Ureter (tissue), 1 donor: ENCODE measurements around the gene TBL1XR1. TPM values are rescaled to one million over a fixed set of nuclear protein-coding genes. Genes with fewer than 3 reads are reported as not detected.
"Not testable (repeated sequence)": the region's sequence is repeated elsewhere in the genome, so short reads cannot be mapped to it uniquely, and the experiment has no call there.

Experiments used
- DNase-seq: peaks from one replicate; pipeline ENCODE4 v3.0.0-alpha.2; 2020; ENCODE audit warnings: low spot score
- total RNA-seq: library from RNA; stranded (reverse); gene quantifications from one replicate; pipeline ENCODE4 v1.2.4, GENCODE V29; 2023
- donor health status: DM: yes; HTN: yes; CAD: no.

TBL1XR1 gene
- total RNA-seq, 1 donor from 2014 or later: 181 TPM

DNA sequence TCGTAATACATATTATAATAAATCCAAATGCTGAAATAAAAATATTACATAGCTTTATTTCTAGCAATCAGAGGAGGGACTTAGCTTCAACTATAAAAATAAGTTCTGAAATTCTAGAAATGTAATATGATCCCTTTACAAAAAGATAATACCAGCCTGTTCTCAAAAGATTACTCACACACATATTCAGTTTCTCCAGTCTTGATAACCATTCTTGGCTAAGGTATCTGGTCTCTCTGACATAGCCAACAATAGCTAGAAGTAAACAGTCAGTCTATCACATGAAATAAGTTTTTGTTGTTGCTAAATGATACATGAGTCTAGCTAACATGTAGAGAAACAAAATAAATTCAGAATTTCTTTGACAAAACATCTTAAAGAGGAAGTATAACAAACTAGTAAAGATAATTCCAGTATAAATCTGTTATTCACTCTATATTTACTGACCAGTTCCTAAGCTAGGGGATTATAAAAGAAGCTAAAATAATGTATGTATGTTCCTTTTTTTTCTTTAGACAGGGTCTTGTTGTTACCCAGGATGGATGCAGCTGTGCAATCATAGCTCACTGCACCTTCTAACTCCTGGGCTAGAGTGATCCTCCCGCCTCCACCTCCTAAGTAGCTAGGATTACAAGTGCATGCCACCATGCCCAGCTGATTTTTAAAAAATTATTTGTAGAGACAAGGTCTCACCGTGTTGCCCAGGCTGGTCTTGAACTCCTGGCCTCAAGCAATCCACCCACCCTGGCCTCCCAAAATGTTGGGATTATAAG is 170.6 kb downstream of the TBL1XR1 start:
- no peak for DNase-seq

DNA sequence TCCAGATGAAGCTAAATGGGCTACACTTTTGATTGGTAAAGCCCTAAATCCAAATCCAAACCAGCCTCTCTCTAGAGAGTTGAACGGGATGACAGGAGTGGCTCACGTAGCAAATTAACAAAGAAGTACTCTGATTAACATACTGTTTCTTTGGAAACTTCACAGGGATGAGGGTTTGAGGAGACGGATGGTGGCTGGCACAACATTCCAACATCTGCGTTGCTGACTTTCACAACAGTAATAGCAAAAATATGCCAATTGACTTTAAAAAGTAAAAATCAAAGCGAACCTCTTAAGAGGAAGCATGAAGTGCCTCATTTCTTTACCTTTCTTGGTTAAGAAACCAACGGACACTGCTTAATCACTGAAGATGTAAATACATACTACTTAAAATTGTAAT is 181.4 kb downstream of the TBL1XR1 start:
- no peak for DNase-seq

DNA sequence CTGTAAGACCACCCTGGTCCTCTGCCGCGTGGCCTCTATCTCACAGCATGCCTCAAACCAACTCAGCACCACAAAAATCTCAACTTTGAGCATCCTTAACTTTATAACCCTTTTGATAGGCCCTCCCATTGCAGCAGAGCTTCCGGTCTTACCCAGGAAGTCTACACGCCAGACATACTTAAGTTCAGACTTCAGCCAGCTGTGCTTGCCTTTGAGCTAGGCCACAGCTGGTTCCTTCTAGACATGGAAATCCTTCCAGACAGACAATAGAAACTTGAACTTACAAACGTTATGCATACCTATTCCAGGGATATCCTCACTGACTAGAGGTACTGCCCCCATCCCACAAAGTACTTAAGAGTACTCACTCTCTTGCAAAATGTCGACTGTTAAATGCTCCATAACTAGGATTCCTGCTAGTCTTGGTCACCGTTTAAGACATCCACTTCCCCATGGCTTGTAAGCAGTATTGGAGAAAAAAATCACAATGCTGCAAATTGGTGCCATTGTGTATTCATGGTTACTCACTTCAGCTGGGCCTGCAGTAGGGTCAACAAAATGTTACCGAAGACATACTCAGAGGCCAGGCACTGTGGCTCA is 183.5 kb downstream of the TBL1XR1 start:
- DNase-seq: no peak

DNA sequence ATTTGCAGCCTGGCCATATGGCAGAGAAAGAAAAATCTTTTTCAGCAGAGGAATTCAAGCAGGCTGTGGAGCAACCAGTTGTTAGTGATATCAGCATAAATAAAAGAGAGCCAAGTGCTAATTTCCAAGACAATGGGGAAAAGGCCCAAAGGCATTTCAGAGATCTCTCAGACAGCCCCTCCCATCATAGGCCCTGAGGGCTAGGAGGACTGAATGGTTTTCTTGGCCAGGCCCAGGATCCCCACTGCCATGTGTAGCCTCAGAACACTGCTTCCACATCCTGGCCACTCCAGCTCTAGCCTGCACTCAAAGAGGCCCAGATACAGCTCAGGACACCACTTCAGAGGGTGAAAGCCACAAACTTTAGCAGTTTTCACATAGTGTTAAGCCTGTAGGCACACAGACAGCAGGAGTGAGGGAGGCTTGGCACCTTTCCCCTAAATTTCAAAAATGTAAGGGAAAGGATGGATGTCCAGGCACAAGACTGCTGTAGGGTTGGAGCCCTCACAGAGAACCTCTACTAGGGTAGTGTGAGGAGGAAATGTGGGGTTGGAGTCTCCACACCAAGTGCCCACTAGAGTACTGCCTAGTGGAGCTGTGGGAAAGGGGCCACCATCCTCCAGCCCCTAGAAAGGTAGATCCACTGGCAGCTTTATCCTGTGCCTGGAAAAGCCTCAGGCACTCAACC is 191.4 kb downstream of the TBL1XR1 start:
- DNase-seq: no peak

DNA sequence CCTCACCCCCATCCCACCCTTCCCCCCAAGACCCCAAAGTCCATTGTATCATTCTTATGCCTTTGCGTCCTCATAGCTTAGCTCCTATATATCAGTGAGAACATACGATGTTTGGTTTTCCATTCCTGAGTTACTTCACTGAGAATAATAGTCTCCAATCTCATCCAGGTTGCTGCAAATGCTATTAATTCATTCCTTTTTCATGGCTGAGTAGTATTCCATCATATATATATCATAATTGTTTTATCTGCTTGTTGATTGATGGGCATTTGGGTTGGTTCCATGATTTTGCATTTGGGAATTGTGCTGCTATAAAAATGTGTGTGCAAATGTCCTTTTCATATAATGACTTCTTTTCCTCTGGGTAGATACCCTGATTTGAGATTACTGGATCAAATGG is 197.1 kb downstream of the TBL1XR1 start:
- not testable (repeated sequence) for DNase-seq

DNA sequence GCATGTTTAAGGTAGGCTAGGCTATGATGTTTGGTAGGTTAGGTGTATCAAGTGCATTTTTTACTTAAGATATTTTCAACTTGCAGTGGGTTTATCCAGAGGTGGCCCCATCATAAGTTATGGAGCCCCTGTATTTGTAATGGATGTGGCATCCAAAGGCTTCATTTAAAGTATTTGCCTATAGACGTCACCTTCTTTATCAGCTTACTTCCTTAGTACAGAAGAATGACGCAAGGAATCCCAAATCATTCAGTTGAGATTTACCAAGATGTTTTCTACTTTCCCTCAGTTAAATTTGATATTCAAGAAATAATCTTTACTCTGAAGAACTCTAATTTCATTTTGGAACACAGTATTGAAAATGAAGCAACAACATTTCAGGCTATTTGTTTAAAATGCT is 201.3 kb downstream of the TBL1XR1 start:
- no peak for DNase-seq

DNA sequence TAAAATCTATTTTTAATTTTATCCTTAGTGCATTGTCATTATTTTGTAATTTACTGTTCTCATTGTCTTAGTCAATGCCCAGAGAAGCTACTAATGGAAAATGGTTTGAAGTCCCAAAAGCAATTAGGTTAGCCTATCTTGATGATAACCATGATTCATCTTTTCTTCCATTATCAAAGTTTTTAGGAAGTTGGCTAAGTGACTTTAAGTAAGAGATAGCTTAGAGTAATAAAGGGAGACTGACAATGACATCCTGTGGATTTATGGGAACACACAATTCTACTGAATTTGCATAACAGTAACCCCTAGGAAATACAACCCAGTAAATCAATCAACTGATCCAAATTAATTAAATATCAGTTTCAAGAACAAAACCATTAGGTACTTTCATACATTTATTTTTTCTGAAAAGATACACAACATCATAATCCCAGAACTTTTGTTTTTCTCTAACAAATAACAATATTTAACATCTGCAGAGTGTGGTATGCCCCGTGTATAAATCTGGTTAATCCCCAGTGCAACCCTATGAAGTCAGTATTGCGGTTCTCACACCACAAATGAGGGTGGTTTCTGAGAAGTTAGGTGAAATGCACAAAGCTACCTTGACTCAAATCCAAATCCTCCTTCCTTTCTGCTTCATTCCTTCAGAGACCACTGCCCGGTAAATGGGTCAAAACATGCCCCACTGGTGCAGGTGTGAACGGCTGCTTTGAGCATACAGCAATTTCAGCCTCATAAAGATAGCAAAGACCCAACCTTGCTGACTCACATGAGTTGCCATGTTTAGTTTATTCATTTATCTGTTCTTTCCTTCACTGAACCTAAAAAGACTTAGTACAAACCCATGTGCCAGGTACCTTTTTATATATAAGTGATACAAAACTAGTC is 202.1 kb downstream of the TBL1XR1 start:
- DNase-seq: no peak

DNA sequence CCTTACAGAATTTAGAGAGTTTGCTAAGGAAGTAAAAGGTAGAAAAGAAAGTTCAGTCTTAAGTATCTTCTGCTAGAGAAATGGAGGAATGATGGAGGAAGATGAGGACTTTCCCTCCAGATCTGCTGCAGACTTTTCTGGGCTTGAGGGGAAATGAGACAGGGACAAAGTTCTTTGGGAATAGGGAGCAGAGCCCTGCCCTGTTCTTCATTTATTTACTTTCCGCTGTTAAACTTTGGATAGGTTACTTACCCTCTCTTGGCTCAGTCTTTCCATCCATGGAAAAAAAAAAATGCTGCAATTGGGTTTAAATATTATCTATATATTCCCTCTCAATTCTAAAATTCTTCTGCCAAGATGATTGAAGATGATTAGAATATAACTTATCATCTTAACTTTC is 202.9 kb downstream of the TBL1XR1 start:
- DNase-seq: no peak

DNA sequence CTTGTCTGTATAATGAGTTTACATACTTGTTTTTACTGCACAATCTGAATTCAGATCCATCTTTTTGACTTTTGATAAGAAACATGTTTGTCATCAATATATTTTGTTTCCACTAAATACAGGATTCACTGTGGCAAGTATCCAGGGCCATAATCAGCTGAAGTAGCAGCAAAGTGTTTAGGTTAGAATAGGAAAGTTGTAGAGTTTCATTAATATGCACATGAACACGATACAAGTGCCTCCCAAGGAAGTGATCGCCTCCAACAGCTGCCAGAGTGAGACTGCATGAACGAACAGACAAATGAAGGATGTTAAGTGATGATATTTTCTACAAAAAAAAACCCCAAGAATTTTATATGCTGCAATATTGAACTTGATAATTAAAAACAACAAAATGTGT is 204.3 kb downstream of the TBL1XR1 start:
- no peak for DNase-seq

DNA sequence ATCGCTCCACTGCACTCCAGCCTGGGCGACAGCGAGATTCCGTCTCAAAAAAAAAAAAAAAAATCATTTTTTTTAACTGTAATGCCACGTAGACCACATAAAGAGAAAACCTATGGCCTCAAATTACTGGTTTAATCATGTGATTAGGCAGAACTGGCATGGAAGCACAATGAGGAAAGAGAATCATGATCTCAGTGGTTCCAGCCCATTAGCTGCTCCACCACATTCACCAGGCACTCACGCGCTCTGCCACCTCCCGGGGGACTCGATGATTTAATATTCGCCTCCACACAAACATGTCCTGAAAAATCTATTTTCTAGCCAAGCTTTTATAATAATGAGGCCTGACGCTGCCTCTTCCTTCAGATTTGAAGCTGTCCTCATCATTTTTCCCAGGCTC is 204.7 kb downstream of the TBL1XR1 start:
- DNase-seq: no peak

DNA sequence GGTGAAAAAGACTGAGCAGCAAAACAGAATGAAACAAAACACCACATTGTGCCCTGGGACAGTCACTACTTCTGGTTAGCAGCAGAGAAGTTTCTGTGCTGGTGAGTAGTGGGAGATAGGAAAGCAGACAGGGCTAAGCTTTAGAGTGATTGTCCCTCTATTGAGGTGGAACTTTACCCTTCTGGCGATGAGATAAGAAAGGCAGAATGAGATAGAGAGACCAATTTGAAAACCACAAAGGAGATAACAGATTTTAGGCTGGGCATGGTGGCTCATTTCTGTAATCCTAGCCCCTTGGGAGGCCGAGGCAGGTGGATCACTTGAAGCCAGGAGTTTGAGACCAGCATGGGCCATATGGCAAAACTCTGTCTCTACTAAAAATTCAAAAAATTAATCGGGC is 208.5 kb downstream of the TBL1XR1 start:
- DNase-seq: no peak

DNA sequence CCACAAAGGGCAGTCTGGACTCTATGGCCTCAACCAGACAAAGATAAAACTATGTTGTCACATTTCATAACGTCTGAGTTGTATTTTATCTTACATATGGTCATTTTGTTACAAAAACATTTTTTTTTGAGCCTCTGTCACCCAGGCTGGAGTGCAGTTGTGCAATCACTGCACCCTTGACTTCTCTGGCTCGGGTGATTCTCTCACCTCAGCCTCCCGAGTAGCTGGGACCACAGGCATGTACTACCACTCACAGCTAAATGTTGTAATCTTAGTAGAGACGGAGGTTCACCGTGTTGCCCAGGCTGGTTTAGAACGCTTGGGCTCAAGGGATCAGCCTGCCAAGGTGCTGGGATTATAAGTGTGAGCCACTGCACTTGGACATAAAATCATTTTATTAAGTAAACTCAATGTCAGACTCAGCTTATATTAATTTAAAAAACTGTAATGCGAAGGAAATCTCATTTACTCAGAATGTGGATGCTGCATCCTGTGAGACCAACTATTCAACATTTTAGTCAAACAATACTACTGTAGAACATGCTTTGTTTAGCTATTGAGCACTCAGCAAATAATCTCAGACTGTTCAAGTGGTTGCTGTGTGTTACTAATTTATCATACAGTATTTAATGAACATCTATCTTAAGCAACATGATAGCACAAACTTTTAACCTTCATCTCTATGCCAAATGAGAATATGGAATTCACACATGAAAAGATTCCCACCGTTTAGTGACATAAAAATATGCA is 209.2 kb downstream of the TBL1XR1 start:
- DNase-seq: no peak

DNA sequence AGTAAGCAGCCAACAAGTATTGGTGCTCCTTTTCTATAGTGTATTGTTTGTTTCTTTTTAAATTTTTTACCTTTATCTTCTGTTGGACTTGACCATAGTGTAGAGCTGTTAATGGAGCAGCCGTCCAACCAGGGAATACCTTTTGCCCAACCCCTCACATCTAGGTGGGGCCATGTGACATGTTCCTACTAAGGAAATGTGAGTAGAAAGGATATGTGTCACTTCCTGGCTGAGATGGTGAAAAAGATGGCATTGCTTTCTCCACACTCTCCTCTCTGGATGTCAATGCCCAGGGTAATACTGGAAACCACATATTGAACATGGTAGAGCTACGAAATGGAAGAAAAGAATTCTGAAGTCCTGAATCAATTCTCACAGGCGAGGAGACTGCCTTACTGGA is 218.8 kb downstream of the TBL1XR1 start:
- no peak for DNase-seq

DNA sequence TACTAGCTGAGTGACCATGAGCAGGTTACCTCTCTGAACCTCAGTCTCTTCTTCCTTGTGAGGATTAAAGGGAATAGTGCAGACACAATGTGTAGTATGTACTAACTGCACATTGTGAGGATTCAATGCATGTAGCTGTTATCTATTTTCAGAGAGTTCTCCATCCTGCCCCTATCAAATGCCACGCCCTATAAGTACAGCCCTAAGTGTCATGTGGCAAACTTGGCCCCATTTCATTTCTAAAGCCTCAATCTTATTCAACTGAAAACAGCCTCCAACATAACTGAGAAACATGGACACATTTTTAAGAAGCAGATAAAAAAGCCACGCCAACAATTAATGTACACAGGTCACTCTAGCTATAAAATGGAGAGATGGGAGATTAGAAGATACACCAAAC is 220.0 kb downstream of the TBL1XR1 start:
- no peak for DNase-seq

DNA sequence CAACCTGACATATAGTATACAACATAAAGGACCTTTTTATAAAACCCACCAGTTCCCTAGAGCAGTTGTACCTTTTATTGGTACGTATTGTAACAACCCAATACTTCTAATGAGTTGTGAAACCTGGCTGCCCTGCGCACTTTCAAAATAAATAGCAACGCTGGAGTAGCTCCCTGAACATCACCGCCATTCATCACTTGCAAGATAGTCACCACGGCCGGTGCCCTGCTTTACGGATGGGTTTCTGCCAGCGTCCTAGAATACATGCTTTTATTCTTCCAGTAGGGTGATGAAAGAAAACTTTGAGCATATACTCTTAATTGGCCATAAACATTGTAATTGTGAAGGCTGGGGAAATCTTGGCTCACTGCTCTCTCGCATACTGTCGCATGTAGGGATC is 220.7 kb downstream of the TBL1XR1 start:
- no peak for DNase-seq

DNA sequence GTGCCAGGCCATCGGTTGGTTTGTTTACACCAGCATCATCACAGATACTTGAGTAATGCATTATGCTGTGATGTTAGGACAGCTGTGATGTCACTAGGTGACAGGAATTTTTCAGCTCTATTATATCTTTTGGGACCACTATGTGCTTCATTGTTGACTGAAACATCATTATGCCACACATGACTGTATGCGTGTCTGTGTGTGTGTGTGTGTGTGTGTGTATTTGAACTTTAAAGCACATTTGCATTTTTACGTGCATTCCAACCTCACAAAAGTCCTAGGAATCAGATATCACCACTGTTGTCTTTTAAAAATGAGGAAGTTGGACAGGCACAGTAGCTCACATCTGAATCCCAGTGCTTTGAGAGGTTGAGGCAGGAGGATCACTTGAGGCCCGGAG is 223.0 kb downstream of the TBL1XR1 start:
- DNase-seq: no peak

DNA sequence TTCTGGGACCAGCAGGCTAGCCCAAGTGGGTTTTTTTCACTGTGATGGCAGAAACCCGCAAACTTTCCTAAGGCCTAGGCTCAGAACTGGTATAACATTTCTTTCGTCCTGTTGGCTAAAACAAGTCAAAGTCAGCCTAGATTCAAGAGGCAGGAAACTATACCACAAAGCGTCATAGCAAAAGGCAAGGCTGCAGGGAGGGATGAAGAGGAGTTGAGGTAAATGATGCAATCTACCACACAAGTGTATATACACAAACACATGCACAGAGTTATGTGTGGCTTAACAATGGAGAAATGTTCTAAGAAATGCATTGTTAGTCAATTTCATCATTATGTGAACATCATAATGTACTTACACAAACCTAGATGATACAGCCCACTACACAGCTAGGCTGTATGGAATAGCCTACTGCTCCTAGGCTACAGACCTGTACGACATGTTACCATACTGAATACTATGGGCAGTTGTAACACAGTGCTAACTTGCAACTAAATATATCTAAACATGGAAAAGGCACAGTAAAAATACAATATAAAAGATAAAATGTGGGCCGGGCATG is 225.6 kb downstream of the TBL1XR1 start:
- DNase-seq: no peak

DNA sequence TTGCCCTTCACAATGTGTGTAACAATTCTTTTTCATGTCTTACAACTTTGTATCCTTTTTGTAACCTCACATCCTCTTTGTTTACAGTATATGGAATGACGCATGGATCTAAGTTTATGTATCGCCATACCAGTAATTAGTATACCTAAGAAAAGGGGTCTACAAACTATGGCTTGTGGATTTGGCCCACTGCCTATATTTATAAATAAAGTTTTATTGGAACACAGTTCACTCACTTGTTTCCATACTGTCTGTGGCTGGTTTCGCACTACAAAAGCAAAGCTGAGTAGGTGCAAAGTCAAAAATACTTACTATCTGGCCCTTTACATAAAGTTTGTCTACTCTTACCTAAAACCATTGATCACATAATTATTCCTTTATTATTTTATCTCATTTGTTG is 226.5 kb downstream of the TBL1XR1 start:
- DNase-seq: no peak

DNA sequence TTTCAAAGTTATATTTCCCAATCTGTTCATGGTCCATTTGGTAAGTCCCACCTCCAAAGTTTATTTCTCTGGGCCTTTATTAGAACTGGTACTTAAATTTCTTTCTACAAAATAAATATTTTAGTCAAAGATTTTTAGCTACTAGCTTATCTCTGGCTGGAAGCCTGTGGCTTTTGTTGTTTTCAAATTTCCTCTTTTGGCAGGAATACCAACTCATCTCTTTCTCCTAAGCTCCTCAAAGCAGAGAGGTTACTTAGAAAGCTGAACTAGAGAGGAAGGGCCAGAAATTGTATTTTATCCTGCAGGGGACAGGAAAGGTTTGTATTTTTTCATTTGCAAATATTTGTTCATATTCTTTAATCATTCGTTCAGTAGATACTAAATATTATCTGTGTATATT is 227.8 kb downstream of the TBL1XR1 start:
- DNase-seq: no peak
